HEK293T (cell line): ENCODE measurements around the gene NDUFV1.

ENCODE experiments used
- CTBP1 ChIP-seq: fragments of 450-650 bp; IDR thresholded peaks from 2 replicates; pipeline ENCODE4 v1.6.1; 2016; ENCODE audit warnings: borderline replicate concordance
- FOXK2 ChIP-seq: fragments of 450-650 bp; IDR thresholded peaks from 2 replicates; pipeline ENCODE4 v1.6.1; 2016; ENCODE audit warnings: mild to moderate bottlenecking
- FOXM1 ChIP-seq: fragments of 450-650 bp; IDR thresholded peaks from 2 replicates; pipeline ENCODE4 v1.6.1; 2017; ENCODE audit warnings: mild to moderate bottlenecking, borderline replicate concordance
- HDGF ChIP-seq: fragments of 450-650 bp; IDR thresholded peaks from 2 replicates; pipeline ENCODE4 v1.6.1; 2017; ENCODE audit warnings: antibody characterized with exemption, borderline replicate concordance
- LEF1 ChIP-seq: fragments of 450-650 bp; IDR thresholded peaks from 2 replicates; pipeline ENCODE4 v1.6.1; 2017; ENCODE audit warnings: mild to moderate bottlenecking, borderline replicate concordance
- NFRKB ChIP-seq: fragments of 450-650 bp; IDR thresholded peaks from 2 replicates; pipeline ENCODE4 v1.6.1; 2016; ENCODE audit warnings: mild to moderate bottlenecking, moderate library complexity
- SUZ12 ChIP-seq: fragments of 450-650 bp; IDR thresholded peaks from 2 replicates; pipeline ENCODE4 v1.6.1; 2016; ENCODE audit warnings: mild to moderate bottlenecking

GRCh38 chr11:67626970-67627369 lies 20.2 kb downstream of the NDUFV1 start:
- TF ChIP-seq CTBP1 (no peak), FOXK2 (no peak), SUZ12 (no peak), HDGF (no peak), LEF1 (no peak), FOXM1 (no peak), NFRKB (no peak)
